ENCODE results near the gene PROK2. TPM values are rescaled to one million over a fixed set of nuclear protein-coding genes. Genes with fewer than 3 reads are reported as not detected.
A peak's percentile ranks its signal among the peaks of the same experiment; 100 is the strongest.

PROK2 gene
- total RNA-seq, 4 donors from 2014 or later, result 0.29 to 2.0 (median 0.71) TPM; not detected in 1

GRCh38 chr3:71753701-71754609 is 31.0 kb downstream of the PROK2 start, which contains the start of gene GPR27:
GPR27 (plus strand) TSS chr3:71753855; CDS start chr3:71754050, 195 bp downstream.
- WGBS, result no CpG with 5 or more reads among the region's 131 CpGs
- TF ChIP-seq CTCF (IDR thresholded peaks at IDR 0.05) (no peak), EP300 (IDR thresholded peaks at IDR 0.05) (no peak), POLR2AphosphoS5 (IDR thresholded peaks at IDR 0.05) (no peak), POLR2A (IDR thresholded peaks at IDR 0.05; ENCODE audit: low read depth) (no peak)
- no peaks in the 10 kb centered on the region for H3K36me3 ChIP-seq
- intact Hi-C loops (cut with DNase I), result no loop called here
- no peaks in the 10 kb centered on the region for H3K9me3 ChIP-seq
- H3K4me3 ChIP-seq, result peak within 1 kb of the TSS; percentile 58 to 76 (median 60)
- peak within 1 kb of the TSS in 2 of 4 donors; percentile 19 to 51 for H3K27ac ChIP-seq (replicated peaks in 1 of 4)
- H3K4me1 ChIP-seq, result peaks cover 0 to 16% (median 10%) of the 10 kb centered on the region in 4 donors
- DNase-seq (ENCODE audit: extremely low spot score), result no peak
- peaks cover 0 to 19% (median 0%) of the 10 kb centered on the region in 4 donors for H3K27me3 ChIP-seq

- 46% methylated on average over 17 of the region's 68 CpGs for WGBS
- DNase-seq (ENCODE audit: extremely low spot score), result no peak
- no peaks in the 10 kb centered on the region for H3K36me3 ChIP-seq
- intact Hi-C loops (cut with DNase I), result no loop called here
- H3K4me3 ChIP-seq, result peak overlapping the region; percentile 58 to 76 (median 60)
- no peaks in the 10 kb centered on the region for H3K9me3 ChIP-seq
- no peak overlapping the region for H3K27ac ChIP-seq (replicated peaks in 1 of 4)
- H3K27me3 ChIP-seq, result peaks cover 0 to 19% (median 0%) of the 10 kb centered on the region in 4 donors
- peaks cover 0 to 16% (median 10%) of the 10 kb centered on the region in 4 donors for H3K4me1 ChIP-seq
- TF ChIP-seq POLR2AphosphoS5 (IDR thresholded peaks at IDR 0.05) (no peak), POLR2A (IDR thresholded peaks at IDR 0.05; ENCODE audit: low read depth) (no peak), EP300 (IDR thresholded peaks at IDR 0.05) (no peak), CTCF (IDR thresholded peaks at IDR 0.05) (no peak)
Measured at GRCh38 chr3:71752831-71753700, 31.9 kb downstream of the PROK2 start.

- H3K27ac ChIP-seq (replicated peaks in 1 of 4), result no peak overlapping the region
- no peak for DNase-seq (ENCODE audit: extremely low spot score)
- peaks cover 0 to 19% (median 0%) of the 10 kb centered on the region in 4 donors for H3K27me3 ChIP-seq
- no peaks in the 10 kb centered on the region for H3K36me3 ChIP-seq
- no peak overlapping the region for H3K4me3 ChIP-seq
- TF ChIP-seq CTCF (IDR thresholded peaks at IDR 0.05), result no peak
- no peak for TF ChIP-seq POLR2AphosphoS5 (IDR thresholded peaks at IDR 0.05)
- TF ChIP-seq EP300 (IDR thresholded peaks at IDR 0.05), result no peak
- TF ChIP-seq POLR2A (IDR thresholded peaks at IDR 0.05; ENCODE audit: low read depth), result no peak
- no peaks in the 10 kb centered on the region for H3K9me3 ChIP-seq
- 82% methylated on average over 4 of the region's 4 CpGs for WGBS
- peaks cover 0 to 16% (median 10%) of the 10 kb centered on the region in 4 donors for H3K4me1 ChIP-seq
- intact Hi-C loops (cut with DNase I), result no loop called here
Measured at GRCh38 chr3:71751602-71752001, 33.3 kb downstream of the PROK2 start.

GRCh38 chr3:71744738-71745137 is 40.2 kb downstream of the PROK2 start:
- intact Hi-C loops (cut with DNase I), result no loop called here
- H3K27ac ChIP-seq (replicated peaks in 1 of 4), result no peak overlapping the region
- peaks cover 0 to 38% (median 24%) of the 10 kb centered on the region in 4 donors for H3K9me3 ChIP-seq
- H3K36me3 ChIP-seq, result no peaks in the 10 kb centered on the region
- no peaks in the 10 kb centered on the region for H3K4me1 ChIP-seq
- H3K4me3 ChIP-seq, result no peak overlapping the region
- WGBS, result 83% methylated on average over 3 of the region's 3 CpGs
- H3K27me3 ChIP-seq, result no peaks in the 10 kb centered on the region
- DNase-seq (ENCODE audit: extremely low spot score), result no peak
- TF ChIP-seq POLR2AphosphoS5 (IDR thresholded peaks at IDR 0.05) (no peak), POLR2A (IDR thresholded peaks at IDR 0.05; ENCODE audit: low read depth) (no peak), EP300 (IDR thresholded peaks at IDR 0.05) (no peak), CTCF (IDR thresholded peaks at IDR 0.05) (no peak)
